ENCODE measurements around the gene KLRC2. TPM values are rescaled to one million over a fixed set of nuclear protein-coding genes. Genes with fewer than 3 reads are reported as not detected.
"Not testable (repeated sequence)": the region's sequence is repeated elsewhere in the genome, so short reads cannot be mapped to it uniquely, and the experiment has no call there.

The KLRC2 gene
- total RNA-seq, 2 donors from 2014 or later: 1.4 to 1.9 TPM

GRCh38 chr12:10398168-10398567 lies 37.6 kb downstream of the KLRC2 start:
- H3K36me3 Mint-ChIP-seq (ENCODE audit: insufficient read depth in 2 of 2): peaks cover 4 to 5% of the 10 kb centered on the region in 2 donors
- ATAC-seq (replicated peaks in 1 of 2) (no peak), DNase-seq (no peak)
- peak overlapping the region; percentile 31 for H3K27ac Mint-ChIP-seq
- H3K4me1 Mint-ChIP-seq (ENCODE audit: low read depth): peaks cover 28% of the 10 kb centered on the region
- peaks cover 7% of the 10 kb centered on the region for H3K27me3 Mint-ChIP-seq (ENCODE audit: low read depth)
- H3K4me3 Mint-ChIP-seq: peak overlapping the region; percentile 17 to 72
- H3K9me3 Mint-ChIP-seq: peaks cover 0 to 2% of the 10 kb centered on the region in 2 donors

DNA sequence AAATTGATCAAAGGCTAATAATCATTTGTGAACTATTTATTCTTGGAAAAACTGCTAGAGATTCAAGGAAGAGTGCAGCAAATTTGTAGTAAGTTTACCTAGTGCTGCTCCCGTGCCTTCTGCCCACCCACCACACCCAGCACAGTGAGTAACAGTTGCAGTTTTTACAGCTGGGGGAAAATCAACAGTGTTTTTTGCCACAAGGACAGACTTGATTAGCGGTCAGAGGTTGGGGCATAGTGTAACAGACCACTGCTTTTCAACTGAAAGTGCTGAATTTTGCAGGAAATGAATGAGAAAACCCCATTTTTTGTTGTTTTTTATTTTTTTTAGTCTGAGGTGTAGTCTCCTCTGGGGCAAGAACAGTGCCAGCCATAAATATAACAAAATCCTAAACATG lies 38.5 kb downstream of the KLRC2 start:
- Mint-ChIP-seq H3K4me1 (ENCODE audit: low read depth) (peaks cover 32% of the 10 kb centered on the region), H3K9me3 (peaks cover 0 to 2% of the 10 kb centered on the region in 2 donors), H3K4me3 (peak overlapping the region in 1 of 2 donors; percentile 65), H3K27ac (no peak overlapping the region), H3K36me3 (ENCODE audit: insufficient read depth in 2 of 2) (peaks cover 4% of the 10 kb centered on the region in 2 donors), H3K27me3 (ENCODE audit: low read depth) (peaks cover 7% of the 10 kb centered on the region)
- DNase-seq: no peak
- peak; percentile 34 to 51 for ATAC-seq (replicated peaks in 1 of 2)

DNA sequence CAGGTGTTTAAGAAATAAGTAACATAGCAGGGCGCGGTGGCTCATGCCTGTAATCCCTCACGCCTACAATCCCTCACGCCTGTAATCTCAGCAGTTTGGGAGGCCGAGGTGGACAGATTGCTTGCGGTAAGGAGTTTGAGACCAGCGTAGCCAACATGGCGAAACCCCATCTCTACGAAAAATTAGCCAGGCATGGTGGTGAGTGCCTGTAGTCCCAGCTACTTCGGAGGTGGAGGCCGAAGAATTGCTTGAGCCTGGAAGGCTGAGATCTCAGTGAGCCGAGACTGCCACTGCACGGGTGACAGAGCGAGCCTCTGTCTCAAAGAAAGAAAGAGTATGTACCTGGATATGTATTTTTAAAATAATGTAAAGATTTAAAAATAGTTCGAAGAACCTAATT lies 39.6 kb downstream of the KLRC2 start:
- H3K36me3 Mint-ChIP-seq (ENCODE audit: insufficient read depth in 2 of 2); H3K4me3 Mint-ChIP-seq; H3K27me3 Mint-ChIP-seq (ENCODE audit: low read depth); H3K27ac Mint-ChIP-seq; H3K9me3 Mint-ChIP-seq; DNase-seq; ATAC-seq (replicated peaks in 1 of 2): not testable (repeated sequence)
- peaks cover 37% of the 10 kb centered on the region for H3K4me1 Mint-ChIP-seq (ENCODE audit: low read depth)

DNA sequence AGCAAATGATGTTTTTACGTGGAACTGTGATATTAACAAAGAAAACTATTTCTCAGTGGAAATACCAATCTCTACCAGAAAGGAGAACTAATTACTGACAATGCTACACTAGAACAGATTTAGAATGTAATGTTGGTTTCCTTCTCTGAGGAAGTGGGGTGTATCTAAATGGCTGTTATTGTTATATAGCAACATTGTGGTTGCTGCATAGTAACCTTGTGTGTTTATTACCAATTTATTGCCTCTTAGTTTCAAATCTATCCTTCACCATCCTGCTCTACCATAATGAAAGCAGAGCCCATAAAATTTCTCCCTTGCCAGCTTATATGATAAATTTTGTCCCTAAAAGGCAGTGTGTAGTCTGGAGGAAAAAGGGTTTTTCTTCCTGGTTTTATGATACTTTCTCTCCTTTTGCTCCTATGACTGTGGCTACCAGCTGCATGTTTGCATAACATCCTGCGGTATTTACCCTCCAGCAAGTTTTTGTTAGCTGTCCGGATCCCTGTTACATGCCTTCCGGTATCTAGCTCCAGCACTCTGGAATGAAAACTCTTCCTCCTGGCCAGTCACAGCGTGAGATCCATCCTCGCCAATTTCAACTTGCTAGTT lies 40.3 kb downstream of the KLRC2 start:
- Mint-ChIP-seq H3K36me3 (ENCODE audit: insufficient read depth in 2 of 2) (peaks cover 3 to 4% of the 10 kb centered on the region in 2 donors), H3K4me3 (peak overlapping the region; percentile 45 to 69), H3K27me3 (ENCODE audit: low read depth) (peaks cover 7% of the 10 kb centered on the region), H3K27ac (peak overlapping the region; percentile 92), H3K4me1 (ENCODE audit: low read depth) (peaks cover 36% of the 10 kb centered on the region), H3K9me3 (peaks cover 0 to 2% of the 10 kb centered on the region in 2 donors)
- DNase-seq (no peak), ATAC-seq (replicated peaks in 1 of 2) (peak; percentile 67 to 77)

- DNase-seq (peak; percentile 29 to 32), ATAC-seq (replicated peaks in 1 of 2) (peak; percentile 67 to 69)
- Mint-ChIP-seq H3K4me3 (peak overlapping the region; percentile 45 to 69), H3K27ac (peak overlapping the region; percentile 92), H3K4me1 (ENCODE audit: low read depth) (peaks cover 38% of the 10 kb centered on the region)
- not testable (repeated sequence) for H3K9me3 Mint-ChIP-seq; H3K27me3 Mint-ChIP-seq (ENCODE audit: low read depth); H3K36me3 Mint-ChIP-seq (ENCODE audit: insufficient read depth in 2 of 2)
Measured at GRCh38 chr12:10394531-10395152, 41.2 kb downstream of the KLRC2 start.

DNA sequence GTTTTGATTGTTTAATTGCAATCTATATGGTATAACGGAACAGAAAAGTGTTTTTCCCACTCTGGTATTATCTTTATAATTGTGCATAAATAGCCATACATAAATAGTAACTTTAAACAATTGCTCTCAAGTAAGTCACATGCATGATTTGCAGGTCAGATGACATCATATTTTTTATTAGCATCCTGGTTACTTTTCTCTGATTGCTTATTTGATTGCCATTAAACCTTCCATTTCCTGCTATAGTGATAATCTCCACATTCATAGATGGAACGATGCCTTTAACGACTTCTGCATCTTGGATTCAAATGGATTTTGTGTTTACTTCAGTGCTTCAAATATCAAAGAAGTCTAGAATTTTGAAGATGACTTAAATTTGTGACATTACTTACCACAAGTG lies 42.5 kb downstream of the KLRC2 start:
- no peaks in the 10 kb centered on the region for H3K9me3 Mint-ChIP-seq
- no peaks in the 10 kb centered on the region for H3K36me3 Mint-ChIP-seq (ENCODE audit: insufficient read depth in 2 of 2)
- peaks cover 7% of the 10 kb centered on the region for H3K27me3 Mint-ChIP-seq (ENCODE audit: low read depth)
- peak overlapping the region in 1 of 2 donors; percentile 46 for H3K4me3 Mint-ChIP-seq
- H3K27ac Mint-ChIP-seq: no peak overlapping the region
- peaks cover 39% of the 10 kb centered on the region for H3K4me1 Mint-ChIP-seq (ENCODE audit: low read depth)
- DNase-seq (no peak), ATAC-seq (replicated peaks in 1 of 2) (no peak)

DNA sequence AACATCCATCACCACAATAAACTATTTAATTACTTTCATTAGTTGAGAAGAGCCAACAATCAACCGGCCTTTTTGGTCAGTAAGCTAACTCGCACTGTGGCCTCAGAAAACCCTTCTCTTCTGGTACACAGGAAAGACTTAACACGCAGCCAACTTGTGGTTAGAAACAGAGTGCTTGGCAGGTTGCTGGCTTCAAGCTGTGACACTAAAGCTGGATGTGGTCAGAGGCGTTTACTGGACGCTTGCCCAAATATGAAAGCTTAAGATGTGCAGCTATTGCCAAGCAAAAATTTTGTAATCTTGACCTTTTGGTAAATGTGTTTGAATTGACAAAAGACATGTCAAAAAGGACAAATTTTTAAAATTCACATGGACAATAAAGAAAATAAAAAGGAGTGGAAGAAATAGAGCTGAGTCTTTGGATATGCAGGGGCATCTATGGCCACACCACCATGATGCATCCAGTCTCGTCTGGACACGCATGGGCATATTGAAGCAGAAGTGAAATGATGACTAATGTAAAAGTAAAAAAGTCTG lies 43.3 kb downstream of the KLRC2 start:
- no peaks in the 10 kb centered on the region for H3K36me3 Mint-ChIP-seq (ENCODE audit: insufficient read depth in 2 of 2)
- peak overlapping the region; percentile 66 for H3K27ac Mint-ChIP-seq
- H3K9me3 Mint-ChIP-seq: no peaks in the 10 kb centered on the region
- peak; percentile 30 to 46 for ATAC-seq (replicated peaks in 1 of 2)
- H3K27me3 Mint-ChIP-seq (ENCODE audit: low read depth): peaks cover 7% of the 10 kb centered on the region
- peaks cover 39% of the 10 kb centered on the region for H3K4me1 Mint-ChIP-seq (ENCODE audit: low read depth)
- DNase-seq: peak in 1 of 2 donors; percentile 39
- H3K4me3 Mint-ChIP-seq: peak overlapping the region; percentile 40 to 81

- Mint-ChIP-seq H3K4me1 (ENCODE audit: low read depth) (peaks cover 39% of the 10 kb centered on the region), H3K4me3 (peak overlapping the region in 1 of 2 donors; percentile 52)
- H3K27me3 Mint-ChIP-seq (ENCODE audit: low read depth); ATAC-seq (replicated peaks in 1 of 2); H3K9me3 Mint-ChIP-seq; H3K36me3 Mint-ChIP-seq (ENCODE audit: insufficient read depth in 2 of 2); DNase-seq; H3K27ac Mint-ChIP-seq: not testable (repeated sequence)
Measured at GRCh38 chr12:10390991-10391390, 44.8 kb downstream of the KLRC2 start.

DNA sequence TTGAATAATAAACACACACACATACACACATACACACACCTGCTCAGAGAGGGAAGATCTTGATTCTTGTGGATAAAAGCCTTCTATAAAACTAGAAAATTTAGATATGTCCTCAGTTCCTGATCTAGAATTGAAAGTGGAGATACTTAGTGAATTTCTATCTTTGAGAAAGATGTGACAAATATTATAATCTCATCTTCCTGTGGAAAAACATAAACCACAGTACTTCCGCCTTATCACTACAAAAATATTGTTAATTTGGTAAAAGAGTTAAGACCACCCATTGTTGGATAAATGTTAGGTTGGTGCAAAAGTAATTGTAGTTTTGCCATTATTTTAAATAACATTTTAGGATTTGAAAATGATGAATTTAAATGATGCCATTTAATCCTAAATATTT lies 45.9 kb downstream of the KLRC2 start, which contains the start of gene KLRK1:
Gene KLRK1, minus strand, starts transcription at position 138 of the 400 bp plus-strand sequence. CDS start 1,231 bp downstream, outside the sequence.
- DNase-seq: no peak

DNA sequence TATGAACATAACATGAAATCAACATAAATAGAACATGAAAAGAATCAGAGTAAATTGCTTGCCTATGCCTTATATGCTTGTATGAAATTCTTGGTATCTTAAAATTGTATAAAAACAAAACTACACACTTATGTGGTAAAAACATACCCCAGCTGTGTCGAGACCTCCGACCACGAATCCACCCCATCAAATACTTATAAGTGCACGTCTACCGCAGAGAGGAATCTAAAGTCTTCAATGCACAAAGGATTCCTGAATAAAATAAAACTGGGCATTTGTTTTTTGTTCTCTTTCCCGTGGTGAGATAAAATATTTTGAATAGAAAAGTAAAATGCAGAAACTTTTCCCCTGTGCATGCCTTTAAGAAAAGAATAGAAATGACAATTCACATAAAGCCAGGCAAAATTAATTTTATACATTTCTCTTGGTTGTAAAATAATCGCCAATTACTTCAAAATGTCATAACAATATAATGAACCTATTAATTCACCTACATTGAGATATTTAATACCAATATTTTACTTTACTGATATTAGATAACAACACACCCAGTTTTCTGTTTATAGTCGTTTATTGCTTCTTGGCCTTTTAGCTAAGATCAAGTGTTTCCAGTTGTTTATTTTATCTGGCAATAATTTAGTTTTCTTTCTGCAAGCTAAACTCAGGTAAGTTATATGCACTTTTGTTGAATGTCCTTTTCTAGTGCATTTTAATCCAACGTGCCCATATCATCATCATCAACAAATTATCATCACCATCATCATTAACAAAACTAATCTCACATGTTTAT lies 47.0 kb downstream of the KLRC2 start:
- Mint-ChIP-seq H3K27ac (peak overlapping the region; percentile 96), H3K36me3 (ENCODE audit: insufficient read depth in 2 of 2) (peaks cover 1 to 3% of the 10 kb centered on the region in 2 donors), H3K27me3 (ENCODE audit: low read depth) (peaks cover 14% of the 10 kb centered on the region), H3K9me3 (peaks cover 1 to 2% of the 10 kb centered on the region in 2 donors), H3K4me3 (peak overlapping the region; percentile 71 to 92), H3K4me1 (ENCODE audit: low read depth) (peaks cover 39% of the 10 kb centered on the region)
- no peak for ATAC-seq (replicated peaks in 1 of 2)
- no peak for DNase-seq

More for the DNA sequence above, 45.9 kb downstream of the KLRC2 start, which contains the start of gene KLRK1:
- Mint-ChIP-seq H3K27me3 (ENCODE audit: low read depth) (peaks cover 7% of the 10 kb centered on the region), H3K4me3 (peak within 1 kb of the TSS; percentile 71 to 92), H3K4me1 (ENCODE audit: low read depth) (peaks cover 37% of the 10 kb centered on the region), H3K36me3 (ENCODE audit: insufficient read depth in 2 of 2) (peaks cover 1 to 3% of the 10 kb centered on the region in 2 donors), H3K9me3 (no peaks in the 10 kb centered on the region), H3K27ac (peak within 1 kb of the TSS; percentile 96)
- no peak for ATAC-seq (replicated peaks in 1 of 2)

GRCh38 chr12:10387498-10387897 lies 48.3 kb downstream of the KLRC2 start:
- not testable (repeated sequence) for ATAC-seq (replicated peaks in 1 of 2); DNase-seq; H3K36me3 Mint-ChIP-seq (ENCODE audit: insufficient read depth in 2 of 2); H3K9me3 Mint-ChIP-seq
- peaks cover 14% of the 10 kb centered on the region for H3K27me3 Mint-ChIP-seq (ENCODE audit: low read depth)
- H3K4me3 Mint-ChIP-seq: peak overlapping the region; percentile 52 to 58
- H3K4me1 Mint-ChIP-seq (ENCODE audit: low read depth): peaks cover 32% of the 10 kb centered on the region
- peak overlapping the region; percentile 38 for H3K27ac Mint-ChIP-seq

GRCh38 chr12:10386857-10387256 lies 49.0 kb downstream of the KLRC2 start:
- Mint-ChIP-seq H3K36me3 (ENCODE audit: insufficient read depth in 2 of 2) (peaks cover 1 to 3% of the 10 kb centered on the region in 2 donors), H3K27ac (peak overlapping the region; percentile 76), H3K9me3 (peaks cover 1 to 2% of the 10 kb centered on the region in 2 donors), H3K4me3 (peak overlapping the region; percentile 25 to 71), H3K27me3 (ENCODE audit: low read depth) (peaks cover 14% of the 10 kb centered on the region), H3K4me1 (ENCODE audit: low read depth) (peaks cover 27% of the 10 kb centered on the region)
- DNase-seq: no peak
- peak in 1 of 2 donors; percentile 37 for ATAC-seq (replicated peaks in 1 of 2)
